NCI-H1092 (cell line): ENCODE data around the gene LSM8.
"Not testable (repeated sequence)": the region's sequence is repeated elsewhere in the genome, so short reads cannot be mapped to it uniquely, and the experiment has no call there.

ENCODE experiments used
- DNase-seq: peaks from one replicate; lab custom pipeline; 2025; lab: John Stamatoyannopoulos, UW

LSM8 gene

GRCh38 chr7:118183786-118184564, at the start of gene LSM8:
TSS of gene LSM8 (plus strand) at chr7:118184164. CDS start at chr7:118184224, 60 bp downstream.
- DNase-seq: peak; percentile 99

GRCh38 chr7:118134420-118134819, 49.5 kb upstream of the LSM8 start:
- not testable (repeated sequence) for DNase-seq

GRCh38 chr7:118140468-118140867, 43.5 kb upstream of the LSM8 start:
- DNase-seq: no peak

GRCh38 chr7:118142012-118142411, 42.0 kb upstream of the LSM8 start:
- no peak for DNase-seq

- no peak for DNase-seq
These were observed 35.0 kb upstream of the LSM8 start for GRCh38 chr7:118148930-118149329.

GRCh38 chr7:118149394-118149793, 34.6 kb upstream of the LSM8 start:
- DNase-seq: no peak

GRCh38 chr7:118151671-118152070, 32.3 kb upstream of the LSM8 start:
- DNase-seq: no peak

- no peak for DNase-seq
These were observed 31.8 kb upstream of the LSM8 start for GRCh38 chr7:118152149-118152548.

- DNase-seq: no peak
These were observed 31.3 kb upstream of the LSM8 start for GRCh38 chr7:118152654-118153053.

GRCh38 chr7:118153551-118154177, 30.3 kb upstream of the LSM8 start:
- peak; percentile 1 for DNase-seq

- peak; percentile 1 for DNase-seq
These were observed 25.2 kb upstream of the LSM8 start for GRCh38 chr7:118158766-118159165.

- DNase-seq: no peak
These were observed 14.8 kb upstream of the LSM8 start for GRCh38 chr7:118169146-118169545.

GRCh38 chr7:118175740-118176139, 8.2 kb upstream of the LSM8 start:
- no peak for DNase-seq

- DNase-seq: no peak
These were observed 4.8 kb upstream of the LSM8 start for GRCh38 chr7:118179191-118179590.

GRCh38 chr7:118182593-118183427, 1.2 kb upstream of the LSM8 start:
- no peak for DNase-seq

- DNase-seq: no peak
These were observed 557 bp upstream of the LSM8 start for GRCh38 chr7:118183428-118183785.

GRCh38 chr7:118184565-118184940, 589 bp downstream of the LSM8 start:
- no peak for DNase-seq

GRCh38 chr7:118185163-118185860, 1.3 kb downstream of the LSM8 start:
- DNase-seq: no peak

GRCh38 chr7:118186501-118186900, 2.5 kb downstream of the LSM8 start:
- DNase-seq: no peak

GRCh38 chr7:118194571-118194970, 10.6 kb downstream of the LSM8 start:
- DNase-seq: no peak

- DNase-seq: peak; percentile 56
These were observed 12.0 kb downstream of the LSM8 start for GRCh38 chr7:118195837-118196474.

- DNase-seq: no peak
These were observed 18.1 kb downstream of the LSM8 start for GRCh38 chr7:118202061-118202460.
